Neural cell (in vitro differentiated cells): ENCODE results near the gene FUT8. TPM values are rescaled to one million over a fixed set of nuclear protein-coding genes. Genes with fewer than 3 reads are reported as not detected.

ENCODE experiments used
- H2AFZ ChIP-seq: fragments of 200-600, 300-800 bp; sonication (generic), shearing (Covaris generic); 2 replicates; pipeline ENCODE4 v1.6.0; 2014; ENCODE audit warnings: low read depth, mild to moderate bottlenecking, antibody characterized with exemption, low read length, moderate library complexity
- H3F3A ChIP-seq: fragments of 200-600 bp; shearing (Covaris generic); 2 replicates; pipeline ENCODE4 v1.6.1; 2016; ENCODE audit warnings: mild to moderate bottlenecking, moderate library complexity, mixed read lengths, antibody characterized with exemption, low read length; ENCODE audit not compliant: insufficient read depth, poor library complexity, severe bottlenecking
- H3K27ac ChIP-seq: fragments of 200-600, 300-800 bp; sonication (generic), shearing (Covaris generic); 2 replicates; pipeline ENCODE4 v1.5.1; 2014; ENCODE audit warnings: mild to moderate bottlenecking, low read length, moderate library complexity
- H3K27me3 ChIP-seq: fragments of 300-800, 200-600 bp; sonication (generic), shearing (Covaris generic); 2 replicates; pipeline ENCODE4 v1.6.0; 2014; ENCODE audit warnings: mild to moderate bottlenecking, low read depth, low read length, moderate library complexity; ENCODE audit not compliant: insufficient read depth
- H3K36me3 ChIP-seq: fragments of 300-800, 200-600 bp; sonication (generic), shearing (Covaris generic); 2 replicates; pipeline ENCODE4 v1.5.1; 2014; ENCODE audit warnings: mild to moderate bottlenecking, antibody characterized with exemption, low read length, moderate library complexity; ENCODE audit not compliant: insufficient read depth
- H3K4me2 ChIP-seq: fragments of 300-800, 200-600 bp; sonication (generic), shearing (Covaris generic); 2 replicates; pipeline ENCODE4 v1.6.0; 2014; ENCODE audit warnings: mild to moderate bottlenecking, low read length
- H3K4me3 ChIP-seq: fragments of 300-800, 200-600 bp; sonication (generic), shearing (Covaris generic); 2 replicates; pipeline ENCODE4 v1.5.1; 2014; ENCODE audit warnings: mild to moderate bottlenecking, low read length, moderate library complexity
- H3K79me2 ChIP-seq: fragments of 200-600 bp; shearing (Covaris generic); replicated peaks from 2 replicates; pipeline ENCODE4 v1.6.0; 2014; ENCODE audit warnings: mild to moderate bottlenecking, low read length, moderate library complexity; ENCODE audit not compliant: insufficient read depth
- H3K9ac ChIP-seq: fragments of 300-800, 200-600 bp; sonication (generic), shearing (Covaris generic); 2 replicates; pipeline ENCODE4 v1.6.1; 2016; ENCODE audit warnings: mild to moderate bottlenecking, low read length, mixed read lengths
- H3K9me2 ChIP-seq: fragments of 200-600 bp; shearing (Covaris generic); 2 replicates; pipeline ENCODE4 v1.6.1; 2016; ENCODE audit warnings: mild to moderate bottlenecking, low read length, mixed read lengths; ENCODE audit not compliant: insufficient read depth
- H3K9me3 ChIP-seq: fragments of 200-600, 300-800 bp; sonication (generic), shearing (Covaris generic); 2 replicates; pipeline ENCODE4 v1.6.1; 2016; ENCODE audit warnings: mild to moderate bottlenecking, mixed run types, low read length, moderate library complexity, mixed read lengths
- H4K20me1 ChIP-seq: fragments of 200-600 bp; shearing (Covaris generic); 2 replicates; pipeline ENCODE4 v1.6.1; 2016; ENCODE audit warnings: mild to moderate bottlenecking, mixed run types; ENCODE audit not compliant: insufficient read depth
- CTCF ChIP-seq: fragments of 450-650 bp; IDR thresholded peaks from 2 replicates; pipeline ENCODE4 v1.5.1; 2014; ENCODE audit warnings: antibody characterized with exemption, mild to moderate bottlenecking, moderate library complexity; ENCODE audit not compliant: poor library complexity, severe bottlenecking
- EP300 ChIP-seq: fragments of 450-650 bp; conservative IDR thresholded peaks from 2 replicates; pipeline ENCODE4 v1.6.1; 2014; ENCODE audit warnings: antibody characterized with exemption, mild to moderate bottlenecking, moderate library complexity; ENCODE audit not compliant: poor library complexity, severe bottlenecking
- EZH2 ChIP-seq: fragments of 200-600, 300-800 bp; shearing (Covaris generic), sonication (generic); IDR thresholded peaks from 2 replicates; pipeline ENCODE4 v1.6.1; 2014; ENCODE audit warnings: antibody characterized with exemption, low read length, borderline replicate concordance, mild to moderate bottlenecking; ENCODE audit not compliant: insufficient read depth, poor library complexity, severe bottlenecking
- MXI1 ChIP-seq: fragments of 450-650 bp; conservative IDR thresholded peaks from 2 replicates; pipeline ENCODE4 v1.6.1; 2014; ENCODE audit warnings: antibody characterized with exemption, mild to moderate bottlenecking; ENCODE audit not compliant: poor library complexity, severe bottlenecking
- POLR2AphosphoS5 ChIP-seq: IDR thresholded peaks from 2 replicates; pipeline ENCODE4 v1.6.1; 2012
- RAD21 ChIP-seq: fragments of 450-650 bp; conservative IDR thresholded peaks from 2 replicates; pipeline ENCODE4 v1.6.1; 2014; ENCODE audit warnings: antibody characterized with exemption, mild to moderate bottlenecking, moderate library complexity
- REST ChIP-seq: IDR thresholded peaks from 2 replicates; pipeline ENCODE4 v1.6.1; 2012; ENCODE audit warnings: borderline replicate concordance
- SMC3 ChIP-seq: fragments of 450-650 bp; conservative IDR thresholded peaks from 2 replicates; pipeline ENCODE4 v1.6.1; 2014; ENCODE audit warnings: antibody characterized with exemption, mild to moderate bottlenecking, moderate library complexity; ENCODE audit not compliant: poor library complexity
- TAF1 ChIP-seq: IDR thresholded peaks from 2 replicates; pipeline ENCODE4 v1.6.1; 2012; ENCODE audit warnings: low read depth
- polyA plus RNA-seq: library from polyadenylated mRNA; depleted of rRNA; stranded (reverse); fragments of >200 nt; gene quantifications from 2 replicates; pipeline ENCODE4 v1.2.3, GENCODE V29; 2014

Gene FUT8
- polyA plus RNA-seq, 1 donor from 2014 or later, result 72.8 TPM

GRCh38 chr14:65599375-65599774 lies 186.8 kb downstream of the FUT8 start:
- Histone ChIP-seq H3K4me2 (no peak overlapping the region), H2AFZ (no peak overlapping the region), H3K9ac (no peak overlapping the region), H3K79me2 (peaks cover 8% of the 10 kb centered on the region), H3K27ac (no peak overlapping the region), H4K20me1 (no peaks in the 10 kb centered on the region), H3F3A (no peaks in the 10 kb centered on the region), H3K9me3 (no peaks in the 10 kb centered on the region), H3K27me3 (no peaks in the 10 kb centered on the region), H3K36me3 (no peaks in the 10 kb centered on the region), H3K4me3 (no peak overlapping the region), H3K9me2 (no peaks in the 10 kb centered on the region)
- TF ChIP-seq RAD21 (no peak), TAF1 (no peak), REST (no peak), POLR2AphosphoS5 (no peak), EP300 (no peak), MXI1 (no peak), EZH2 (no peak), SMC3 (no peak), CTCF (no peak)

- no peaks in the 10 kb centered on the region for H3K9me3 ChIP-seq
- TF ChIP-seq MXI1 (no peak), POLR2AphosphoS5 (no peak), SMC3 (no peak), CTCF (no peak), EZH2 (no peak), EP300 (no peak), TAF1 (no peak), REST (no peak), RAD21 (no peak)
- no peaks in the 10 kb centered on the region for H4K20me1 ChIP-seq
- H3K9ac ChIP-seq, result no peak overlapping the region
- H3F3A ChIP-seq, result no peaks in the 10 kb centered on the region
- H3K4me3 ChIP-seq, result no peak overlapping the region
- H3K27ac ChIP-seq, result no peak overlapping the region
- H3K36me3 ChIP-seq, result no peaks in the 10 kb centered on the region
- no peaks in the 10 kb centered on the region for H3K27me3 ChIP-seq
- no peak overlapping the region for H3K4me2 ChIP-seq
- peaks cover 8% of the 10 kb centered on the region for H3K79me2 ChIP-seq
- no peaks in the 10 kb centered on the region for H3K9me2 ChIP-seq
- no peak overlapping the region for H2AFZ ChIP-seq
Measured at GRCh38 chr14:65600742-65601141, 188.2 kb downstream of the FUT8 start.
